ENCODE data around the gene SPG21. TPM values are rescaled to one million over a fixed set of nuclear protein-coding genes. Genes with fewer than 3 reads are reported as not detected.

The SPG21 gene
- total RNA-seq, 4 donors from 2014 or later, result 89.7 to 127 (median 94.8) TPM

- TF ChIP-seq, protein P1, sequence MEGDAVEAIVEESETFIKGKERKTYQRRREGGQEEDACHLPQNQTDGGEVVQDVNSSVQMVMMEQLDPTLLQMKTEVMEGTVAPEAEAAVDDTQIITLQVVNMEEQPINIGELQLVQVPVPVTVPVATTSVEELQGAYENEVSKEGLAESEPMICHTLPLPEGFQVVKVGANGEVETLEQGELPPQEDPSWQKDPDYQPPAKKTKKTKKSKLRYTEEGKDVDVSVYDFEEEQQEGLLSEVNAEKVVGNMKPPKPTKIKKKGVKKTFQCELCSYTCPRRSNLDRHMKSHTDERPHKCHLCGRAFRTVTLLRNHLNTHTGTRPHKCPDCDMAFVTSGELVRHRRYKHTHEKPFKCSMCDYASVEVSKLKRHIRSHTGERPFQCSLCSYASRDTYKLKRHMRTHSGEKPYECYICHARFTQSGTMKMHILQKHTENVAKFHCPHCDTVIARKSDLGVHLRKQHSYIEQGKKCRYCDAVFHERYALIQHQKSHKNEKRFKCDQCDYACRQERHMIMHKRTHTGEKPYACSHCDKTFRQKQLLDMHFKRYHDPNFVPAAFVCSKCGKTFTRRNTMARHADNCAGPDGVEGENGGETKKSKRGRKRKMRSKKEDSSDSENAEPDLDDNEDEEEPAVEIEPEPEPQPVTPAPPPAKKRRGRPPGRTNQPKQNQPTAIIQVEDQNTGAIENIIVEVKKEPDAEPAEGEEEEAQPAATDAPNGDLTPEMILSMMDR (IDR thresholded peaks at IDR 0.05; ENCODE audit: low read depth), result no peak
These were observed 64.1 kb downstream of the SPG21 start for GRCh38 chr15:64925335-64926330.

DNA sequence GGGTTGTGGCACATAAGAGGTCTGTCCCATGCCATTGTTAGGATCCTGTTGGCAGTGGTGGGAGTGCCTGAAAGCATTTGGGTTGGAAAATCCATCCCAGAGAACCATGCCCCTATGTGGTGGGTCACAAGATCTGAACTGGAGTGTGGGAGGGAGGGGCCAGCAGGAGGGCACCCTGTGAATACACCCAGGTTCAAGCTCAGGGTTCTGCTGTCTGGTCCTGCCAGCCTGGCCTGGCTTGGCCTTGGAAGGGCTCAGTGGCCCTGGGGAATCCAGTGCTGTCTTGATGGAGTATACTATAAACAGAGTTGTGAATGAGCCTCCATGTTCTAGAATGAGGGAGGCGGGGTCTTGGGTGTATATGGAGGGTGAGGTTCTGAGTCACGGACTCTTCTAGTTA, 66.2 kb downstream of the SPG21 start:
- TF ChIP-seq, protein P1 (IDR thresholded peaks at IDR 0.05; ENCODE audit: low read depth), result no peak

DNA sequence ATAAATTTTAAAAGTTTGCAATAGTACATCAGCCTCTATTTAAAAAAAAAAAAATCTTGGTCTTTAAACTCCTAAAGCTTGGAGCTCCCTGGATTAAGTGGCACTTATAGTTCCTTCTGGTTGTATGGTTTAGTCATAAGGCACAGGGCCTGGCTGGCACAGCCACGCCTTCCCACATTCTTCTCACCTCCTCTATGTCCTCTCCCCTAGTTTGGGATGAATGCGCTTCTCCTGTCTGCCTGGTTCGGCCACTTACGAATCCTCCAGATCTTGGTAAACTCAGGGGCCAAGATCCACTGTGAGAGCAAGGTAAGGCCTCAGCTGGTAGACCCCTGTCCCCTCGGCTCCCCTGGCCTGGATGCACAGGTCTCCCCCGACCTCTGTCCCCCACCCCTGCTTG, 68.0 kb downstream of the SPG21 start:
- TF ChIP-seq, protein P1 (IDR thresholded peaks at IDR 0.05; ENCODE audit: low read depth), result no peak

DNA sequence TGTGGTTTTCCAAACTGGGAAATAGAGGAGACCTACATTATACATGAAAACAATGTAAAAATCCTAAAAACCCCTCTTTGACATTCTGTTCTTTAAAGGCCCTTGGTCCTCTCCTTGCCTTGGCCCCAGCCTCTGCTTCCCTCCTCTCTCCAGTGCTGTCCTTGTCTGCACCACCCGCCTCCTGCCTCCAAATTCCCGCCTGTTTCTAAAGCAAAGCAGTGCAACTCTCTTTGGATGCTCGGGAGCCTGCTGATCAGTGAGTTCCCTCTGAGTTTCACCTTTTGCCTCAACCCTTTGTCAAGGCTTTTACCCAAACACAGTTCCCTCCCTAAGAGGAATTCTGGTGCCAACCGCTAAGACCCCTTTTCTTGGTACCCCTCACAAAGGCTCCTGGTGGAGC, 70.0 kb downstream of the SPG21 start:
- TF ChIP-seq, protein P1 (IDR thresholded peaks at IDR 0.05; ENCODE audit: low read depth), result no peak

- TF ChIP-seq, protein P1 (IDR thresholded peaks at IDR 0.05; ENCODE audit: low read depth), result no peak
These were observed 72.5 kb downstream of the SPG21 start for GRCh38 chr15:64917211-64917610.

GRCh38 chr15:64916365-64916764, 73.3 kb downstream of the SPG21 start:
- TF ChIP-seq, protein P1 (IDR thresholded peaks at IDR 0.05; ENCODE audit: low read depth), result no peak

- TF ChIP-seq, protein P1 (IDR thresholded peaks at IDR 0.05; ENCODE audit: low read depth), result no peak
These were observed 74.0 kb downstream of the SPG21 start for GRCh38 chr15:64915518-64916227.

Measured in subcutaneous adipose tissue (tissue), 4 donors.